ENCODE results near the gene HMGCR.

The HMGCR gene

GRCh38 chr5:75381456-75381855 is 44.4 kb downstream of the HMGCR start:
- DNase-seq, result no peak

- DNase-seq, result no peak
Observed at GRCh38 chr5:75384218-75384617, 47.2 kb downstream of the HMGCR start.

GRCh38 chr5:75387806-75388205 is 50.8 kb downstream of the HMGCR start:
- DNase-seq, result no peak

- no peak for DNase-seq
Observed at GRCh38 chr5:75389430-75389829, 52.4 kb downstream of the HMGCR start.

GRCh38 chr5:75395277-75395676 is 58.3 kb downstream of the HMGCR start:
- no peak for DNase-seq

- DNase-seq, result no peak
Observed at GRCh38 chr5:75405296-75405695, 68.3 kb downstream of the HMGCR start.

Data from fibroblast of skin of back (primary cell).